ENCODE results near the gene TMEM201.

Gene TMEM201

GRCh38 chr1:9593147-9593491 is 4.4 kb downstream of the TMEM201 start:
- TF ChIP-seq CTCF (IDR thresholded peaks at IDR 0.05; ENCODE audit: low read depth, low read length), result no peak
- Histone ChIP-seq H3K4me1 (peaks cover 55% of the 10 kb centered on the region), H3K36me3 (peaks cover 18% of the 10 kb centered on the region), H3K4me3 (ENCODE audit: low read depth, low read length) (peak overlapping the region; percentile 16; the same call in 1 of the 2 replicates), H3K27me3 (no peaks in the 10 kb centered on the region), H3K9me3 (no peaks in the 10 kb centered on the region)
- DNase-seq, result no peak

GRCh38 chr1:9593492-9594465 is 5.1 kb downstream of the TMEM201 start:
- peaks cover 55% of the 10 kb centered on the region for H3K4me1 ChIP-seq
- H3K27me3 ChIP-seq, result no peaks in the 10 kb centered on the region
- peak; percentile 29 for TF ChIP-seq CTCF (IDR thresholded peaks at IDR 0.05; ENCODE audit: low read depth, low read length)
- DNase-seq, result peak; percentile 90
- no peaks in the 10 kb centered on the region for H3K9me3 ChIP-seq
- peak overlapping the region; percentile 16 for H3K4me3 ChIP-seq (ENCODE audit: low read depth, low read length)
- H3K36me3 ChIP-seq, result peaks cover 21% of the 10 kb centered on the region

GRCh38 chr1:9594471-9595155 is 5.9 kb downstream of the TMEM201 start:
- no peak for TF ChIP-seq CTCF (IDR thresholded peaks at IDR 0.05; ENCODE audit: low read depth, low read length)
- H3K9me3 ChIP-seq, result no peaks in the 10 kb centered on the region
- peaks cover 55% of the 10 kb centered on the region for H3K4me1 ChIP-seq
- no peaks in the 10 kb centered on the region for H3K27me3 ChIP-seq
- no peak for DNase-seq
- H3K4me3 ChIP-seq (ENCODE audit: low read depth, low read length), result no peak overlapping the region
- H3K36me3 ChIP-seq, result peaks cover 25% of the 10 kb centered on the region

- no peak for DNase-seq
- Histone ChIP-seq H3K9me3 (no peaks in the 10 kb centered on the region), H3K4me3 (ENCODE audit: low read depth, low read length) (no peak overlapping the region), H3K36me3 (peaks cover 26% of the 10 kb centered on the region), H3K27me3 (no peaks in the 10 kb centered on the region), H3K4me1 (peaks cover 55% of the 10 kb centered on the region)
- no peak for TF ChIP-seq CTCF (IDR thresholded peaks at IDR 0.05; ENCODE audit: low read depth, low read length)
Observed at GRCh38 chr1:9595156-9595967, 6.7 kb downstream of the TMEM201 start.

DNA sequence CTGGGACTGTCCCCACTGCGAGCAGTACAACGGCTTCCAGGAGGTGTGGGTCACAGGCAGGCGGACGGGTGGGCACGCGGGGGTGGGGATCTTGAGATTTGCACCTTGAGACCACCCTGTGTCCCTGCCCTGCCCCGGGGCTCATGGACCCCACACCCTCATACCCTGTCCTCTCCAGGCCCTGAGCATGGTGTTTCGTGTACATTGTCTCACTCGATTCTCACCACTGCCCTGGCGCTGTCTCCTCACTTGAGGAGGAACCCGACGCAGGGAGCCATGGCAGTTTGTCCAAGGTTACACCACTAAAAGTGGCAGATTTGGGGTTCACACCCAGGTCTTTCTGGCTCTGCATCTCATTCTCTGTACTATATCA is 7.2 kb downstream of the TMEM201 start:
- TF ChIP-seq CTCF (IDR thresholded peaks at IDR 0.05; ENCODE audit: low read depth, low read length), result no peak
- Histone ChIP-seq H3K4me3 (ENCODE audit: low read depth, low read length) (no peak overlapping the region), H3K9me3 (no peaks in the 10 kb centered on the region), H3K4me1 (peaks cover 52% of the 10 kb centered on the region), H3K27me3 (no peaks in the 10 kb centered on the region), H3K36me3 (peaks cover 27% of the 10 kb centered on the region)
- no peak for DNase-seq

Measured in BE2C (cell line).